H1 (cell line): ENCODE measurements around the gene RNASET2. TPM values are rescaled to one million over a fixed set of nuclear protein-coding genes. Genes with fewer than 3 reads are reported as not detected.

Experiments used
- CTCF ChIA-PET: fragments of 300-600 bp; sonication (Branson Sonifier 250); formaldehyde crosslinking; loops from one replicate; lab custom pipeline; 2021; ENCODE audit not compliant: partially characterized antibody; lab: Charles Lee
- POLR2A ChIA-PET: fragments of 300-600 bp; sonication (Branson Sonifier 250); formaldehyde crosslinking; loops from one replicate; lab custom pipeline; 2021; ENCODE audit warnings: inconsistent platforms; ENCODE audit not compliant: partially characterized antibody; lab: Charles Lee
- DNase-seq, 2 experiments: peaks; one replicate each; pipeline versions ENCODE4 v3.0.0 to v3.0.0-alpha.2; 2010 to 2022; ENCODE audit warnings: low spot score in 2 of 2, low read depth in 1 of 2, mixed read lengths in 1 of 2
- FAIRE-seq: peaks from 2 replicates; lab custom pipeline; 2011; peaks lifted over from hg19 to GRCh38; lab: Jason Lieb, UNC
- H2AFZ ChIP-seq: 2 replicates; pipeline ENCODE4 v1.8.1; 2012; ENCODE audit warnings: low read length, inconsistent platforms
- H2AK5ac ChIP-seq: 2 replicates; pipeline ENCODE4 v1.6.1; 2013; ENCODE audit warnings: low read depth, low read length
- H2BK120ac ChIP-seq: replicated peaks from 2 replicates; pipeline ENCODE3; 2013; ENCODE audit warnings: low read depth, low read length, inconsistent platforms
- H2BK12ac ChIP-seq: 2 replicates; pipeline ENCODE4 v1.6.1; 2013; ENCODE audit warnings: low read depth, low read length
- H2BK15ac ChIP-seq: 2 replicates; pipeline ENCODE4 v1.6.1; 2013; ENCODE audit warnings: low read length
- H2BK20ac ChIP-seq: 2 replicates; pipeline ENCODE4 v1.6.1; 2013; ENCODE audit warnings: low read length
- H2BK5ac ChIP-seq: 2 replicates; pipeline ENCODE4 v1.6.1; 2013; ENCODE audit warnings: low read depth, low read length
- H3K14ac ChIP-seq: 2 replicates; pipeline ENCODE4 v1.6.1; 2013; ENCODE audit warnings: inconsistent platforms; ENCODE audit not compliant: insufficient read length
- H3K18ac ChIP-seq: 2 replicates; pipeline ENCODE4 v1.6.1; 2013; ENCODE audit warnings: low read length; ENCODE audit errors: extremely low read depth
- H3K23ac ChIP-seq: 2 replicates; pipeline ENCODE4 v1.6.1; 2013; ENCODE audit warnings: inconsistent platforms; ENCODE audit not compliant: insufficient read length
- H3K23me2 ChIP-seq: 2 replicates; pipeline ENCODE4 v1.6.1; 2013; ENCODE audit warnings: low read depth, low read length
- H3K27ac ChIP-seq: 2 replicates; pipeline ENCODE4 v1.6.1; 2011; ENCODE audit warnings: low read depth, low read length, inconsistent platforms
- H3K27me3 ChIP-seq, 4 experiments: replicated peaks in 1 of 4; 1 replicate in 1 of 4; 2 replicates in 3 of 4; pipeline versions ENCODE4 v1.6.1 to v1.8.1; 2011 to 2013; ENCODE audit warnings: low read length in 3 of 4, mild to moderate bottlenecking in 3 of 4, inconsistent platforms in 2 of 4, mixed read lengths in 2 of 4, moderate library complexity in 1 of 4; ENCODE audit not compliant: control insufficient read depth in 3 of 4, insufficient read depth in 3 of 4; ENCODE audit errors: extremely low read depth in 1 of 4
- H3K36me3 ChIP-seq, 4 experiments: 2 replicates each; pipeline versions ENCODE4 v1.6.1 to v1.8.1; 2011 to 2013; ENCODE audit warnings: mild to moderate bottlenecking in 4 of 4, low read length in 3 of 4, moderate library complexity in 2 of 4, control low read depth in 1 of 4, inconsistent platforms in 1 of 4; ENCODE audit not compliant: insufficient read depth in 4 of 4, control insufficient read depth in 2 of 4
- H3K4ac ChIP-seq: replicated peaks from 2 replicates; pipeline ENCODE3; 2013; ENCODE audit warnings: low read length, low read depth, mixed read lengths, inconsistent platforms; ENCODE audit not compliant: insufficient read length
- H3K4me1 ChIP-seq, 4 experiments: replicated peaks in 1 of 4; 1 replicate in 1 of 4; 2 replicates in 3 of 4; pipeline versions ENCODE4 v1.6.1 to v1.8.1; 2011 to 2013; ENCODE audit warnings: low read length in 3 of 4, inconsistent platforms in 2 of 4, mixed read lengths in 1 of 4; ENCODE audit not compliant: insufficient read depth in 4 of 4, control insufficient read depth in 3 of 4
- H3K4me2 ChIP-seq, 2 experiments: 2 replicates each; pipeline versions ENCODE4 v1.6.1 to v1.8.1; 2011 to 2013; ENCODE audit warnings: low read depth in 2 of 2, low read length in 2 of 2, control low read depth in 1 of 2, inconsistent platforms in 1 of 2, mild to moderate bottlenecking in 1 of 2; ENCODE audit not compliant: insufficient read depth in 1 of 2
- H3K4me3 ChIP-seq, 4 experiments: fragments of 200-600, 300-600 bp in 1 of 4; sonication (generic), shearing (Covaris generic), sonication (Bioruptor Twin) in 1 of 4; 2 replicates each; pipeline versions ENCODE4 v1.5.1 to v1.8.1; 2011 to 2016; ENCODE audit warnings: low read length in 4 of 4, low read depth in 3 of 4, control low read depth in 2 of 4, inconsistent platforms in 2 of 4, mild to moderate bottlenecking in 2 of 4, mixed read lengths in 1 of 4, moderate library complexity in 1 of 4; ENCODE audit not compliant: insufficient read depth in 2 of 4; ENCODE audit errors: extremely low read depth in 1 of 4
- H3K56ac ChIP-seq: replicated peaks from 2 replicates; pipeline ENCODE3; 2013; ENCODE audit warnings: low read depth, mild to moderate bottlenecking, mixed read lengths, low read length, inconsistent platforms; ENCODE audit not compliant: insufficient read length
- H3K79me1 ChIP-seq: 2 replicates; pipeline ENCODE4 v1.6.1; 2013; ENCODE audit warnings: low read depth, low read length, control low read depth
- H3K79me2 ChIP-seq, 2 experiments: 2 replicates each; pipeline versions ENCODE4 v1.6.1 to v1.8.1; 2012 to 2013; ENCODE audit warnings: low read length in 2 of 2, mild to moderate bottlenecking in 2 of 2, inconsistent platforms in 1 of 2; ENCODE audit not compliant: insufficient read depth in 2 of 2, control insufficient read depth in 1 of 2
- H3K9ac ChIP-seq, 4 experiments: replicated peaks in 1 of 4; 1 replicate in 1 of 4; 2 replicates in 3 of 4; pipeline versions ENCODE4 v1.6.1 to v1.8.1; 2011 to 2013; ENCODE audit warnings: low read depth in 3 of 4, low read length in 3 of 4, control low read depth in 2 of 4, mild to moderate bottlenecking in 2 of 4, moderate library complexity in 2 of 4, inconsistent platforms in 1 of 4; ENCODE audit errors: extremely low read depth in 1 of 4
- H3K9me3 ChIP-seq, 2 experiments: 2 replicates each; pipeline versions ENCODE4 v1.6.1 to v1.8.1; 2012 to 2013; ENCODE audit warnings: mild to moderate bottlenecking in 2 of 2, moderate library complexity in 2 of 2, control low read depth in 1 of 2, inconsistent platforms in 1 of 2, low read depth in 1 of 2, low read length in 1 of 2, mixed read lengths in 1 of 2; ENCODE audit not compliant: insufficient read depth in 2 of 2
- H4K20me1 ChIP-seq, 2 experiments: replicated peaks in 1 of 2; 2 replicates each; pipeline versions ENCODE3 to v1.8.1; 2011 to 2013; ENCODE audit warnings: inconsistent platforms in 2 of 2, low read length in 2 of 2, mild to moderate bottlenecking in 1 of 2; ENCODE audit not compliant: insufficient read depth in 2 of 2, control insufficient read depth in 1 of 2
- H4K5ac ChIP-seq: 2 replicates; pipeline ENCODE4 v1.6.1; 2013; ENCODE audit warnings: low read length, low read depth, mixed read lengths, inconsistent platforms; ENCODE audit not compliant: insufficient read length
- H4K8ac ChIP-seq: 2 replicates; pipeline ENCODE4 v1.8.0; 2013; ENCODE audit warnings: mild to moderate bottlenecking, moderate library complexity, low read length, inconsistent platforms; ENCODE audit not compliant: insufficient read depth; ENCODE audit errors: extremely low read depth
- H4K91ac ChIP-seq: replicated peaks from 2 replicates; pipeline ENCODE3; 2013; ENCODE audit warnings: low read length, mixed read lengths, inconsistent platforms; ENCODE audit not compliant: insufficient read length
- CBX8 ChIP-seq: fragments of 300-800, 300-1000 bp; sonication (generic); IDR thresholded peaks from 2 replicates; pipeline ENCODE4 v1.7.1; 2016; ENCODE audit warnings: low read depth, low read length, borderline replicate concordance
- CTCF ChIP-seq, 3 experiments: IDR thresholded peaks; 1 replicate in 2 of 3; 2 replicates in 1 of 3; pipeline versions ENCODE4 v1.5.1 to v1.6.1; 2011; ENCODE audit warnings: low read length in 3 of 3, mild to moderate bottlenecking in 3 of 3, inconsistent platforms in 2 of 3, low read depth in 1 of 3, moderate library complexity in 1 of 3; ENCODE audit not compliant: insufficient read depth in 1 of 3; ENCODE audit errors: control extremely low read depth in 1 of 3
- JUND ChIP-seq: IDR thresholded peaks from 2 replicates; pipeline ENCODE4 v1.6.1; 2011; ENCODE audit warnings: mild to moderate bottlenecking, improper control_type of control experiment, low read length
- POLR2A ChIP-seq, 2 experiments: IDR thresholded peaks; 1 replicate in 1 of 2; 2 replicates in 1 of 2; pipeline ENCODE4 v1.6.1; 2011; ENCODE audit warnings: low read depth in 2 of 2, low read length in 2 of 2, mild to moderate bottlenecking in 2 of 2; ENCODE audit errors: control extremely low read depth in 1 of 2
- POLR2AphosphoS5 ChIP-seq: IDR thresholded peaks from 2 replicates; pipeline ENCODE4 v1.6.1; 2011; ENCODE audit warnings: low read depth, low read length
- RAD21 ChIP-seq, 2 experiments: IDR thresholded peaks in 1 of 2; conservative IDR thresholded peaks in 1 of 2; 2 replicates each; pipeline ENCODE4 v1.6.1; 2011; ENCODE audit warnings: low read depth in 2 of 2, low read length in 2 of 2, improper control_type of control experiment in 1 of 2, inconsistent platforms in 1 of 2, mild to moderate bottlenecking in 1 of 2, moderate library complexity in 1 of 2
- RNF2 ChIP-seq: fragments of 200-900, 300-1000 bp; sonication (generic); IDR thresholded peaks from 2 replicates; pipeline ENCODE4 v1.7.1; 2016; ENCODE audit warnings: borderline replicate concordance, low read depth, mild to moderate bottlenecking, antibody characterized with exemption, low read length; ENCODE audit not compliant: poor library complexity, severe bottlenecking; ENCODE audit errors: missing control alignments
- RXRA ChIP-seq: IDR thresholded peaks from 2 replicates; pipeline ENCODE4 v1.6.1; 2011; ENCODE audit warnings: low read depth, mild to moderate bottlenecking, low read length, moderate library complexity; ENCODE audit not compliant: insufficient read depth
- TAF1 ChIP-seq: IDR thresholded peaks from 2 replicates; pipeline ENCODE4 v1.6.1; 2011; ENCODE audit warnings: mild to moderate bottlenecking, low read depth, low read length
- YY1 ChIP-seq: IDR thresholded peaks from 2 replicates; pipeline ENCODE4 v1.6.1; 2011; ENCODE audit warnings: low read depth, mild to moderate bottlenecking, low read length
- WGBS, 2 experiments: shearing (Covaris generic) in 1 of 2; methylation state at CpG; one replicate each; pipeline versions ENCODE4 v1.1.6 to v1.1.7; 2013 to 2015; ENCODE audit warnings: low lambda C conversion rate in 2 of 2, mixed read lengths in 2 of 2, inconsistent platforms in 1 of 2, low coverage in 1 of 2, missing lambda C conversion rate in 1 of 2; ENCODE audit not compliant: insufficient replicate concordance in 2 of 2, insufficient coverage in 1 of 2, insufficient read length in 1 of 2; ENCODE audit errors: extremely low coverage in 1 of 2, missing lambda C conversion rate in 1 of 2; 5-methylcytosine and 5-hydroxymethylcytosine counted together
- polyA plus RNA-seq, 7 experiments: library from polyadenylated mRNA; depleted of rRNA in 3 of 7; stranded (reverse) in 5 of 7; unstranded in 2 of 7; fragments of >200 nt in 5 of 7; fragments of 200-250 nt in 2 of 7; gene quantifications; 1 replicate in 5 of 7; 2 replicates in 1 of 7; 4 replicates in 1 of 7; pipeline versions ENCODE4 v1.2.1 to v1.2.3, GENCODE V29; 2011 to 2013; ENCODE audit warnings: missing spikeins in 2 of 7, mixed read lengths in 2 of 7
- total RNA-seq: library from RNA; stranded (reverse); fragmentation: NEBNext Ultra II Directional; extraction: Animal tissue kit (Norgen Biotek cat#: 25700); gene quantifications from 2 replicates; pipeline ENCODE4 v1.2.1, GENCODE V29; 2021

Gene RNASET2
- total and polyA plus RNA-seq, 2 of the 8 experiments (the other 6 are each of a cell fraction or from before 2014, with no cell fraction given): 15.7 to 22.9 TPM

- Histone ChIP-seq H3K27me3 (no peaks in the 10 kb centered on the region), H3K9ac (no peak overlapping the region), H3K4me2 (no peak overlapping the region), H2BK5ac (no peak overlapping the region), H4K8ac (no peak overlapping the region), H4K20me1 (peaks cover 0 to 7% of the 10 kb centered on the region in 2 experiments), H3K56ac (no peak overlapping the region), H3K27ac (no peak overlapping the region), H2BK120ac (no peak overlapping the region), H3K23ac (no peak overlapping the region), H2BK20ac (no peak overlapping the region), H3K36me3 (no peaks in the 10 kb centered on the region; a peak in 3 of 8 replicates), H4K5ac (no peak overlapping the region), H3K9me3 (no peaks in the 10 kb centered on the region), H3K79me1 (no peaks in the 10 kb centered on the region), H3K23me2 (no peaks in the 10 kb centered on the region), H2BK12ac (no peak overlapping the region), H3K4me1 (no peaks in the 10 kb centered on the region), H2BK15ac (no peak overlapping the region), H4K91ac (no peak overlapping the region), H3K4ac (no peak overlapping the region), H2AFZ (no peak overlapping the region), H3K4me3 (no peak overlapping the region), H2AK5ac (no peak overlapping the region), H3K18ac (no peak overlapping the region), H3K79me2 (no peaks in the 10 kb centered on the region), H3K14ac (no peak overlapping the region)
- ChIA-PET CTCF (interaction anchor here (0.6 to 1.7 kb wide), 6 partner anchors 12 to 1124 kb away, joined by 3 to 5 read pairs (median 3); no protein-coding TSS in a partner anchor), POLR2A (interaction anchor here (0.6 kb wide), 1 partner anchor 175 kb away, joined by 3 read pairs; no protein-coding TSS in a partner anchor)
- WGBS, 2 experiments: 90% methylated on average over 9 of the region's 9 CpGs; no CpG with 5 or more reads in 1 of the 2 experiments
- no peak for FAIRE-seq
- no peak for DNase-seq
- TF ChIP-seq RNF2 (no peak), RXRA (no peak), YY1 (no peak), POLR2AphosphoS5 (no peak), CBX8 (no peak), CTCF (IDR thresholded peaks at IDR 0.05; ENCODE audit: control extremely low read depth in 1 of 3, insufficient read depth in 1 of 3, low read depth in 1 of 3, low read length in 3 of 3) (peak in 2 of 3 experiments; percentile 5 to 27; a peak in 1 of 4 replicates), JUND (no peak), POLR2A (IDR thresholded peaks at IDR 0.05; ENCODE audit: control extremely low read depth in 1 of 2, low read depth in 2 of 2, low read length in 2 of 2) (no peak), TAF1 (no peak), RAD21 (IDR thresholded peaks at IDR 0.05 in 1 of 2, conservative IDR thresholded peaks at IDR 0.05 in 1 of 2; ENCODE audit: low read depth in 2 of 2, low read length in 2 of 2) (peak; percentile 6 to 23; a peak in 2 of 4 replicates)
These were observed 26.7 kb downstream of the RNASET2 start for GRCh38 chr6:166929542-166930189.
